SK-N-SH (cell line): ENCODE data around the gene NKX2-2. TPM values are rescaled to one million over a fixed set of nuclear protein-coding genes. Genes with fewer than 3 reads are reported as not detected.

Experiments
- CTCF ChIA-PET: fragments of 300-600, 350-600 bp; formaldehyde crosslinking; extraction: SDS; loops from one replicate; lab custom pipeline; 2021; lab: Yijun Ruan, JAX
- POLR2A ChIA-PET: fragments of 350-600 bp; sonication (Branson Sonifier 250); formaldehyde crosslinking; extraction: SDS; loops from one replicate; lab custom pipeline; 2020; ENCODE audit warnings: antibody characterized with exemption, inconsistent platforms; lab: Yijun Ruan, JAX
- DNase-seq: peaks from one replicate; pipeline ENCODE4 v3.0.0; 2012
- H2AFZ ChIP-seq: fragments of 200-600 bp; sonication (generic); 2 replicates; pipeline ENCODE4 v1.8.1; 2016; ENCODE audit warnings: antibody characterized with exemption, mild to moderate bottlenecking, low read depth
- H3F3A ChIP-seq: fragments of 200-600 bp; sonication (generic); replicated peaks from 2 replicates; pipeline ENCODE3; 2016; ENCODE audit warnings: antibody characterized with exemption, mild to moderate bottlenecking; ENCODE audit not compliant: insufficient read depth
- H3K27ac ChIP-seq, 2 experiments: fragments of 200-500 bp in 1 of 2; fragments of 200-600 bp in 1 of 2; sonication (Bioruptor generic) in 1 of 2; sonication (generic), shearing (Covaris generic) in 1 of 2; 2 replicates each; pipeline versions ENCODE4 v1.5.1 to v1.6.1; 2014 to 2016; ENCODE audit warnings: low read depth in 2 of 2, inconsistent platforms in 1 of 2, low read length in 1 of 2, mild to moderate bottlenecking in 1 of 2, mixed read lengths in 1 of 2
- H3K27me3 ChIP-seq: fragments of 200-600 bp; sonication (generic), shearing (Covaris generic); 2 replicates; pipeline ENCODE4 v1.6.1; 2016; ENCODE audit warnings: mixed run types; ENCODE audit not compliant: insufficient read depth
- H3K36me3 ChIP-seq, 2 experiments: fragments of 200-500 bp in 1 of 2; fragments of 200-600 bp in 1 of 2; sonication (Bioruptor generic) in 1 of 2; sonication (generic) in 1 of 2; replicated peaks in 1 of 2; 2 replicates each; pipeline versions ENCODE3 to v1.5.1; 2014 to 2016; ENCODE audit warnings: low read length in 1 of 2, mild to moderate bottlenecking in 1 of 2; ENCODE audit not compliant: insufficient read depth in 2 of 2, control insufficient read depth in 1 of 2
- H3K4me1 ChIP-seq, 2 experiments: fragments of 200-500 bp in 1 of 2; fragments of 200-600 bp in 1 of 2; sonication (Bioruptor generic) in 1 of 2; sonication (generic), shearing (Covaris generic) in 1 of 2; 2 replicates each; pipeline versions ENCODE4 v1.5.1 to v1.6.1; 2014 to 2016; ENCODE audit warnings: low read depth in 1 of 2, low read length in 1 of 2, mixed run types in 1 of 2; ENCODE audit not compliant: insufficient read depth in 2 of 2, control insufficient read depth in 1 of 2
- H3K4me2 ChIP-seq: fragments of 200-600 bp; sonication (generic), shearing (Covaris generic); 2 replicates; pipeline ENCODE4 v1.6.1; 2017; ENCODE audit warnings: mixed run types
- H3K4me3 ChIP-seq, 2 experiments: fragments of 200-500 bp in 1 of 2; fragments of 200-600 bp in 1 of 2; sonication (Bioruptor generic) in 1 of 2; sonication (generic), shearing (Covaris generic) in 1 of 2; 2 replicates each; pipeline versions ENCODE4 v1.5.1 to v1.8.1; 2014 to 2016; ENCODE audit warnings: low read depth in 2 of 2, inconsistent platforms in 1 of 2, low read length in 1 of 2, mild to moderate bottlenecking in 1 of 2, mixed read lengths in 1 of 2, moderate library complexity in 1 of 2
- H3K79me2 ChIP-seq: fragments of 200-600 bp; sonication (generic); 2 replicates; pipeline ENCODE4 v1.8.1; 2017; ENCODE audit warnings: mild to moderate bottlenecking; ENCODE audit not compliant: insufficient read depth
- H3K9ac ChIP-seq: fragments of 200-600 bp; sonication (generic); 2 replicates; pipeline ENCODE4 v1.6.1; 2017; ENCODE audit warnings: mixed run types
- H3K9me2 ChIP-seq: fragments of 200-600 bp; sonication (generic); 2 replicates; pipeline ENCODE4 v1.6.1; 2017; ENCODE audit warnings: mixed run types
- H3K9me3 ChIP-seq: fragments of 200-600 bp; sonication (generic); 2 replicates; pipeline ENCODE4 v1.6.1; 2017; ENCODE audit warnings: mixed run types, mild to moderate bottlenecking, moderate library complexity
- H4K20me1 ChIP-seq: fragments of 200-600 bp; sonication (generic); 2 replicates; pipeline ENCODE4 v1.6.1; 2017; ENCODE audit warnings: mild to moderate bottlenecking, mixed run types; ENCODE audit not compliant: insufficient read depth
- ELF1 ChIP-seq: IDR thresholded peaks from 2 replicates; pipeline ENCODE4 v1.4.0; 2012
- EZH2phosphoT487 ChIP-seq: fragments of 200-600 bp; sonication (generic); IDR thresholded peaks from 2 replicates; pipeline ENCODE4 v1.6.1; 2017; ENCODE audit warnings: low read depth, mixed run types, mild to moderate bottlenecking, antibody characterized with exemption, moderate library complexity, borderline replicate concordance
- FOSL2 ChIP-seq: IDR thresholded peaks from 2 replicates; pipeline ENCODE4 v1.4.0; 2012; ENCODE audit warnings: low read depth, mild to moderate bottlenecking, moderate library complexity, borderline replicate concordance
- FOXM1 ChIP-seq: IDR thresholded peaks from 2 replicates; pipeline ENCODE4 v1.4.0; 2012; ENCODE audit warnings: low read depth, mild to moderate bottlenecking
- GABPA ChIP-seq: IDR thresholded peaks from 2 replicates; pipeline ENCODE4 v1.4.0; 2012; ENCODE audit warnings: low read depth, mild to moderate bottlenecking
- IRF3 ChIP-seq: fragments of 150-350 bp; IDR thresholded peaks from 2 replicates; pipeline ENCODE4 v1.6.1; 2016; ENCODE audit warnings: mild to moderate bottlenecking, low read depth, low read length
- MAX ChIP-seq: IDR thresholded peaks from 2 replicates; pipeline ENCODE4 v1.4.0; 2012; ENCODE audit warnings: low read depth
- MEF2A ChIP-seq: IDR thresholded peaks from 2 replicates; pipeline ENCODE4 v1.4.0; 2012; ENCODE audit warnings: low read depth, borderline replicate concordance
- NFIC ChIP-seq: IDR thresholded peaks from 2 replicates; pipeline ENCODE4 v1.4.0; 2012; ENCODE audit warnings: borderline replicate concordance
- NRF1 ChIP-seq: IDR thresholded peaks from 2 replicates; pipeline ENCODE4 v1.6.1; 2012; ENCODE audit warnings: low read depth, mild to moderate bottlenecking, low read length
- POLR2AphosphoS5 ChIP-seq: IDR thresholded peaks from 2 replicates; pipeline ENCODE4 v1.6.1; 2012; ENCODE audit warnings: low read depth, low read length
- RAD21 ChIP-seq: IDR thresholded peaks from 2 replicates; pipeline ENCODE4 v1.6.1; 2012; ENCODE audit warnings: mild to moderate bottlenecking, low read length
- RCOR1 ChIP-seq: fragments of 150-350 bp; IDR thresholded peaks from 2 replicates; pipeline ENCODE4 v1.6.1; 2017; ENCODE audit warnings: antibody characterized with exemption, low read length
- RFX5 ChIP-seq: IDR thresholded peaks from 2 replicates; pipeline ENCODE4 v1.6.1; 2012; ENCODE audit warnings: mild to moderate bottlenecking, improper control_type of control experiment, low read length
- SIN3A ChIP-seq: IDR thresholded peaks from 2 replicates; pipeline ENCODE4 v1.6.1; 2012; ENCODE audit warnings: low read depth, mild to moderate bottlenecking, low read length, moderate library complexity, borderline replicate concordance
- TAF1 ChIP-seq: IDR thresholded peaks from 2 replicates; pipeline ENCODE4 v1.6.1; 2012; ENCODE audit warnings: low read depth, mild to moderate bottlenecking, low read length, moderate library complexity, borderline replicate concordance
- TEAD4 ChIP-seq: IDR thresholded peaks from 2 replicates; pipeline ENCODE4 v1.4.0; 2012; ENCODE audit warnings: mild to moderate bottlenecking, borderline replicate concordance; ENCODE audit not compliant: insufficient read depth
- WGBS: methylation state at CpG from one replicate; pipeline ENCODE4 v1.1.6; 2017; ENCODE audit warnings: low lambda C conversion rate; 5-methylcytosine and 5-hydroxymethylcytosine counted together
- polyA plus RNA-seq, 3 experiments: library from polyadenylated mRNA; depleted of rRNA; stranded (reverse); fragments of >200 nt; gene quantifications; 2 replicates each; pipeline ENCODE4 v1.2.3, GENCODE V29; 2012
- TF ChIP-seq, protein P1 (sequence below): IDR thresholded peaks from 2 replicates; pipeline ENCODE4; 2012

NKX2-2 gene
- polyA plus RNA-seq, 1 of the 3 experiments (the other 2 are of a cell fraction), result not detected

DNA sequence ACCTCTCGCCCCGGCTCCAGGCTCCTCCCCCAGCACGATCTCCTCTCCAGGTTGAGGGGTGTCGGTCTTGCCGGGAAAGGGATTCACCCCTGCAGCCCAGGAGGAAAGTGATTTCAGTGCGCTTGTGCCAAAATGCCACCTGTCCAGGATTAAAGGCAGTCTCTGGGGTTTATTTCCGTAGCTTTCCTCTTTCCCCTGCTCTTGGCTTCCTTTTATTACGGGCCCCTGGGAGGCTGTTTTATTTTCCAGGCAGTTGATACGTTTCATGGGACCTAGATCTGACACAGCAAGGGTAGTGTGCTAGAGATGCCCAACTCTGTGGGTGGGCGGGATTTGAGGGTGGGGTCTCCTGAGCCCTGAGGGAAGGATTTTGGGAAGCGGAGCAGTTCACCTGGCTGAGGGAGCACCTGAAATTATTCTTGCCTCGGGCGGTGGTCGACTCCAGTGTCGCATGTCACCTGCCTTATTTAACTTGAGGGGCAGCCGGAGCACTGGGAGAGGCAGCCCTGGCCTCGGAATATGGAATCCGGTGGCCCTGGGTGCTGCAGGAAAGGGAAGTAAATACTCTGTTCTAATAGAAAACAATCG lies 9.5 kb upstream of the NKX2-2 start:
- no peaks in the 10 kb centered on the region for H3K36me3 ChIP-seq
- peaks cover 68% of the 10 kb centered on the region for H3K27me3 ChIP-seq
- no peaks in the 10 kb centered on the region for H3K4me1 ChIP-seq
- 5% methylated on average over 14 of the region's 19 CpGs for WGBS
- H3K9me3 ChIP-seq, result no peaks in the 10 kb centered on the region
- TF ChIP-seq ELF1 (no peak), RFX5 (no peak), RCOR1 (no peak), GABPA (no peak), NFIC (no peak), IRF3 (no peak)
- H3K4me3 ChIP-seq, result no peak overlapping the region
- H3F3A ChIP-seq, result no peaks in the 10 kb centered on the region
- no peak overlapping the region for H3K4me2 ChIP-seq
- no peaks in the 10 kb centered on the region for H4K20me1 ChIP-seq
- no peak for DNase-seq
- ChIA-PET CTCF (interaction anchor here (2.5 kb wide), 1 partner anchor 49 kb away, joined by 10 read pairs; no protein-coding TSS in a partner anchor), POLR2A (no interaction called here)
- no peak overlapping the region for H2AFZ ChIP-seq
- H3K27ac ChIP-seq, result no peak overlapping the region
- H3K79me2 ChIP-seq, result no peaks in the 10 kb centered on the region
- H3K9ac ChIP-seq, result no peak overlapping the region
- no peaks in the 10 kb centered on the region for H3K9me2 ChIP-seq

- H2AFZ ChIP-seq, result no peak overlapping the region
These were observed 8.8 kb upstream of the NKX2-2 start for GRCh38 chr20:21522481-21523280.

More at GRCh38 chr20:21522481-21523280, 8.8 kb upstream of the NKX2-2 start:
- no peaks in the 10 kb centered on the region for H3K36me3 ChIP-seq
- H3K9ac ChIP-seq, result no peak overlapping the region
- peak; percentile 27 for DNase-seq
- no peak overlapping the region for H3K27ac ChIP-seq
- no peaks in the 10 kb centered on the region for H3F3A ChIP-seq
- TF ChIP-seq NRF1 (no peak), MEF2A (no peak), FOSL2 (no peak), RAD21 (no peak), EZH2phosphoT487 (no peak), SIN3A (no peak), ELF1 (no peak), FOXM1 (no peak), TEAD4 (no peak), POLR2AphosphoS5 (no peak), NFIC (no peak), TAF1 (no peak), MAX (no peak)
- TF ChIP-seq, protein P1, sequence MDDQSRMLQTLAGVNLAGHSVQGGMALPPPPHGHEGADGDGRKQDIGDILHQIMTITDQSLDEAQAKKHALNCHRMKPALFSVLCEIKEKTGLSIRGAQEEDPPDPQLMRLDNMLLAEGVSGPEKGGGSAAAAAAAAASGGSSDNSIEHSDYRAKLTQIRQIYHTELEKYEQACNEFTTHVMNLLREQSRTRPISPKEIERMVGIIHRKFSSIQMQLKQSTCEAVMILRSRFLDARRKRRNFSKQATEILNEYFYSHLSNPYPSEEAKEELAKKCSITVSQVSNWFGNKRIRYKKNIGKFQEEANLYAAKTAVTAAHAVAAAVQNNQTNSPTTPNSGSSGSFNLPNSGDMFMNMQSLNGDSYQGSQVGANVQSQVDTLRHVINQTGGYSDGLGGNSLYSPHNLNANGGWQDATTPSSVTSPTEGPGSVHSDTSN, result no peak
- peaks cover 75% of the 10 kb centered on the region for H3K27me3 ChIP-seq
- CTCF ChIA-PET, result interaction anchor here (2.5 to 9.8 kb wide), 2 partner anchors 18 to 50 kb away, joined by 10 to 75 read pairs; no protein-coding TSS in a partner anchor
- POLR2A ChIA-PET, result no interaction called here
- no peaks in the 10 kb centered on the region for H3K4me1 ChIP-seq
- no peaks in the 10 kb centered on the region for H3K79me2 ChIP-seq
- no peaks in the 10 kb centered on the region for H3K9me3 ChIP-seq
- 5% methylated on average over 4 of the region's 86 CpGs for WGBS
- no peak overlapping the region for H3K4me2 ChIP-seq
- H3K4me3 ChIP-seq, result no peak overlapping the region
- no peaks in the 10 kb centered on the region for H3K9me2 ChIP-seq
- H4K20me1 ChIP-seq, result no peaks in the 10 kb centered on the region
